H9 (cell line): ENCODE results near the gene UST. TPM values are rescaled to one million over a fixed set of nuclear protein-coding genes. Genes with fewer than 3 reads are reported as not detected.
A peak's percentile ranks its signal among the peaks of the same experiment; 100 is the strongest.

Source experiments
- DNase-seq: peaks from one replicate; pipeline ENCODE4 v3.0.0-alpha.2; 2017
- H2AFZ ChIP-seq: one replicate; pipeline ENCODE4 v1.6.1; 2013; ENCODE audit warnings: mild to moderate bottlenecking, low read length, control low read depth, moderate library complexity
- H2AK5ac ChIP-seq: 2 replicates; pipeline ENCODE4 v1.6.1; 2013; ENCODE audit warnings: low read length, control low read depth, mixed read lengths; ENCODE audit not compliant: insufficient read length
- H2BK120ac ChIP-seq: one replicate; pipeline ENCODE4 v1.6.1; 2013; ENCODE audit warnings: low read depth, mild to moderate bottlenecking, low read length, control low read depth, inconsistent platforms; ENCODE audit not compliant: poor library complexity, severe bottlenecking
- H2BK12ac ChIP-seq: 2 replicates; pipeline ENCODE4 v1.6.1; 2013; ENCODE audit warnings: low read length, control low read depth, mixed read lengths, low read depth; ENCODE audit not compliant: insufficient read length
- H2BK15ac ChIP-seq: 2 replicates; pipeline ENCODE4 v1.6.1; 2013; ENCODE audit warnings: low read depth, low read length, control low read depth
- H2BK20ac ChIP-seq: one replicate; pipeline ENCODE4 v1.6.1; 2013; ENCODE audit warnings: low read depth, mild to moderate bottlenecking, low read length, control low read depth, inconsistent platforms; ENCODE audit not compliant: poor library complexity, severe bottlenecking
- H2BK5ac ChIP-seq: 2 replicates; pipeline ENCODE4 v1.6.1; 2013; ENCODE audit warnings: low read length, control low read depth, mixed read lengths; ENCODE audit not compliant: insufficient read length
- H3K14ac ChIP-seq: 2 replicates; pipeline ENCODE4 v1.6.1; 2013; ENCODE audit warnings: low read length, control low read depth; ENCODE audit not compliant: insufficient read depth
- H3K18ac ChIP-seq: 2 replicates; pipeline ENCODE4 v1.6.1; 2013; ENCODE audit warnings: low read depth, mild to moderate bottlenecking, mixed read lengths, low read length, control low read depth; ENCODE audit not compliant: insufficient read length
- H3K23ac ChIP-seq: 2 replicates; pipeline ENCODE4 v1.6.1; 2013; ENCODE audit warnings: low read length, control low read depth, mixed read lengths, low read depth; ENCODE audit not compliant: insufficient read length
- H3K23me2 ChIP-seq: 2 replicates; pipeline ENCODE4 v1.6.1; 2013; ENCODE audit warnings: low read depth, mild to moderate bottlenecking, mixed read lengths, low read length, control low read depth; ENCODE audit not compliant: insufficient read length, poor library complexity, severe bottlenecking
- H3K27ac ChIP-seq: 2 replicates; pipeline ENCODE4 v1.5.1; 2013; ENCODE audit warnings: low read length, control low read depth, mixed read lengths, low read depth; ENCODE audit not compliant: insufficient read length
- H3K27me3 ChIP-seq: 2 replicates; pipeline ENCODE4 v1.6.1; 2013; ENCODE audit warnings: low read length, control low read depth, inconsistent platforms; ENCODE audit not compliant: insufficient read depth
- H3K4ac ChIP-seq: 2 replicates; pipeline ENCODE4 v1.6.1; 2013; ENCODE audit warnings: low read depth, mild to moderate bottlenecking, control low read depth, inconsistent platforms, low read length, moderate library complexity
- H3K4me1 ChIP-seq: 2 replicates; pipeline ENCODE4 v1.6.1; 2013; ENCODE audit warnings: low read length, control low read depth, inconsistent platforms; ENCODE audit not compliant: insufficient read depth
- H3K4me2 ChIP-seq: 2 replicates; pipeline ENCODE4 v1.6.1; 2013; ENCODE audit warnings: low read length, control low read depth, mixed read lengths; ENCODE audit not compliant: insufficient read length, insufficient read depth
- H3K56ac ChIP-seq: 2 replicates; pipeline ENCODE4 v1.6.1; 2013; ENCODE audit warnings: low read depth, mild to moderate bottlenecking, mixed read lengths, low read length, control low read depth; ENCODE audit not compliant: insufficient read length
- H3K79me1 ChIP-seq: 2 replicates; pipeline ENCODE4 v1.6.1; 2013; ENCODE audit warnings: low read depth, mild to moderate bottlenecking, moderate library complexity, low read length, control low read depth, inconsistent platforms; ENCODE audit not compliant: insufficient read depth, poor library complexity, severe bottlenecking
- H3K79me2 ChIP-seq: 2 replicates; pipeline ENCODE4 v1.6.1; 2013; ENCODE audit warnings: low read length, control low read depth, inconsistent platforms; ENCODE audit not compliant: insufficient read depth
- H3K9ac ChIP-seq: 2 replicates; pipeline ENCODE4 v1.6.1; 2013; ENCODE audit warnings: low read length, control low read depth, mixed read lengths; ENCODE audit not compliant: insufficient read length; ENCODE audit errors: extremely low read depth
- H3K9me3 ChIP-seq: one replicate; pipeline ENCODE4 v1.6.1; 2013; ENCODE audit warnings: low read depth, low read length, inconsistent platforms; ENCODE audit not compliant: control insufficient read depth
- H3T11ph ChIP-seq: one replicate; pipeline ENCODE4 v1.6.1; 2013; ENCODE audit warnings: mild to moderate bottlenecking, low read length, control low read depth, inconsistent platforms
- H4K20me1 ChIP-seq: one replicate; pipeline ENCODE4 v1.6.1; 2013; ENCODE audit not compliant: control insufficient read depth, insufficient read length, insufficient read depth
- H4K5ac ChIP-seq: 2 replicates; pipeline ENCODE4 v1.6.1; 2013; ENCODE audit warnings: low read depth, mild to moderate bottlenecking, mixed read lengths, low read length, control low read depth; ENCODE audit not compliant: insufficient read length
- H4K8ac ChIP-seq: replicated peaks from 2 replicates; pipeline ENCODE4 v1.6.1; 2013; ENCODE audit warnings: low read length, control low read depth, mixed read lengths, low read depth; ENCODE audit not compliant: insufficient read length
- H4K91ac ChIP-seq: 2 replicates; pipeline ENCODE4 v1.6.1; 2013; ENCODE audit warnings: low read depth, mild to moderate bottlenecking, moderate library complexity, mixed read lengths, low read length, control low read depth; ENCODE audit not compliant: insufficient read length
- H3K27ac Mint-ChIP-seq, 3 experiments: 2 replicates in 2 of 3; 3 replicates in 1 of 3; pipeline ENCODE4 v1.8.0; 2020 to 2021; ENCODE audit warnings: mixed read lengths in 3 of 3, mild to moderate bottlenecking in 1 of 3, moderate library complexity in 1 of 3
- H3K27me3 Mint-ChIP-seq: 2 replicates; pipeline ENCODE4 v1.8.0; 2021; ENCODE audit warnings: low read depth, mild to moderate bottlenecking, moderate library complexity, mixed read lengths
- H3K36me3 Mint-ChIP-seq, 3 experiments: 2 replicates in 2 of 3; 3 replicates in 1 of 3; pipeline ENCODE4 v1.8.0; 2020 to 2021; ENCODE audit warnings: low read depth in 3 of 3, mixed read lengths in 3 of 3; ENCODE audit not compliant: insufficient read depth in 1 of 3
- H3K4me1 Mint-ChIP-seq, 2 experiments: 2 replicates each; pipeline ENCODE4 v1.8.0; 2020; ENCODE audit warnings: mixed read lengths in 2 of 2
- H3K4me3 Mint-ChIP-seq, 2 experiments: 2 replicates in 1 of 2; 3 replicates in 1 of 2; pipeline ENCODE4 v1.8.0; 2020 to 2021; ENCODE audit warnings: mild to moderate bottlenecking in 2 of 2, mixed read lengths in 2 of 2, moderate library complexity in 1 of 2
- H3K9me3 Mint-ChIP-seq, 2 experiments: 2 replicates in 1 of 2; 3 replicates in 1 of 2; pipeline ENCODE4 v1.8.0; 2020; ENCODE audit warnings: mild to moderate bottlenecking in 2 of 2, mixed read lengths in 2 of 2, moderate library complexity in 1 of 2
- WGBS: extraction: QIAGEN DNeasy Blood & Tissue Kit; methylation state at CpG from one replicate; pipeline ENCODE4 v1.1.7; 2013; ENCODE audit warnings: missing lambda C conversion rate, low lambda C conversion rate, mixed read lengths; ENCODE audit not compliant: insufficient read length; ENCODE audit errors: extremely low coverage; 5-methylcytosine and 5-hydroxymethylcytosine counted together
- total RNA-seq: library from RNA; stranded (reverse); gene quantifications from 2 replicates; pipeline ENCODE4 v1.2.1, GENCODE V29; 2021
- TF ChIP-seq, protein P1 (sequence below): fragments of 200-600 bp; sonication (generic); conservative IDR thresholded peaks from 3 replicates; pipeline ENCODE4 v1.8.0; 2021; ENCODE audit warnings: antibody characterized with exemption, mild to moderate bottlenecking

Gene UST
- total RNA-seq, 1 experiment from 2014 or later = 14.4 TPM

DNA sequence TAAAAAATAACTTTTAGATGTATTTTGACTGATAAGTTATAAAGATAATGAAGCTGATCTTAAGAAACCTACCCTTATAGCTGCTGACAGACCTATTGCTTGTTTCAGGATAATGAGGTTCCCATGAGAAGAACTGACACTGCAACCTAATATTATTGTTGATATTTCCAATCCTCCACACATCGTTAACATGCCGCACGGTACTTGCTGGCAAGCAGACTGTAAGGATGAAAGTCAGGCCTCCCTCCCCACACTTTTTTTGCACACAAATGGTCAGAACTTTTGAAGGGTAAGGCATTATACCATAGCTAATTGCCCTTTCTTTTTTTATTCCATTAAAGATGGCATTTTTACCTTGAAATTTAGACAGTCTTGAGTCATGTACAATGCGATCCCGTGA lies 210.9 kb downstream of the UST start:
- TF ChIP-seq, protein P1, sequence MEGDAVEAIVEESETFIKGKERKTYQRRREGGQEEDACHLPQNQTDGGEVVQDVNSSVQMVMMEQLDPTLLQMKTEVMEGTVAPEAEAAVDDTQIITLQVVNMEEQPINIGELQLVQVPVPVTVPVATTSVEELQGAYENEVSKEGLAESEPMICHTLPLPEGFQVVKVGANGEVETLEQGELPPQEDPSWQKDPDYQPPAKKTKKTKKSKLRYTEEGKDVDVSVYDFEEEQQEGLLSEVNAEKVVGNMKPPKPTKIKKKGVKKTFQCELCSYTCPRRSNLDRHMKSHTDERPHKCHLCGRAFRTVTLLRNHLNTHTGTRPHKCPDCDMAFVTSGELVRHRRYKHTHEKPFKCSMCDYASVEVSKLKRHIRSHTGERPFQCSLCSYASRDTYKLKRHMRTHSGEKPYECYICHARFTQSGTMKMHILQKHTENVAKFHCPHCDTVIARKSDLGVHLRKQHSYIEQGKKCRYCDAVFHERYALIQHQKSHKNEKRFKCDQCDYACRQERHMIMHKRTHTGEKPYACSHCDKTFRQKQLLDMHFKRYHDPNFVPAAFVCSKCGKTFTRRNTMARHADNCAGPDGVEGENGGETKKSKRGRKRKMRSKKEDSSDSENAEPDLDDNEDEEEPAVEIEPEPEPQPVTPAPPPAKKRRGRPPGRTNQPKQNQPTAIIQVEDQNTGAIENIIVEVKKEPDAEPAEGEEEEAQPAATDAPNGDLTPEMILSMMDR = no peak
- H3K27ac Mint-ChIP-seq = 0 out of 7 replicates have a peak overlapping the region, but pooled peaks of 1 of the 3 experiments have one; percentile 65
- no peak overlapping the region for H2BK15ac ChIP-seq

More for the DNA sequence above, 210.9 kb downstream of the UST start:
- no peak overlapping the region for H3K14ac ChIP-seq
- no CpG with 5 or more reads among the region's 5 CpGs for WGBS
- peaks cover 22 to 33% of the 10 kb centered on the region in 2 experiments for H3K4me1 Mint-ChIP-seq
- H2BK5ac ChIP-seq = no peak overlapping the region
- no peak overlapping the region for H3K4ac ChIP-seq
- H2BK20ac ChIP-seq = no peak overlapping the region
- H3K4me3 Mint-ChIP-seq = no peak overlapping the region
- no peak overlapping the region for H4K5ac ChIP-seq
- H3K4me1 ChIP-seq = peaks cover 5% of the 10 kb centered on the region; the same call in 1 of the 2 replicates
- no peak overlapping the region for H3K9ac ChIP-seq
- H4K8ac ChIP-seq = no peak overlapping the region
- no peak overlapping the region for H2AFZ ChIP-seq
- no peaks in the 10 kb centered on the region for H3K79me1 ChIP-seq
- H3K27me3 ChIP-seq = no peaks in the 10 kb centered on the region
- DNase-seq = no peak
- H3K36me3 Mint-ChIP-seq = peaks cover 19 to 23% (median 20%) of the 10 kb centered on the region in 3 experiments
- H3T11ph ChIP-seq = no peak overlapping the region
- no peaks in the 10 kb centered on the region for H3K23me2 ChIP-seq
- no peak overlapping the region for H2AK5ac ChIP-seq
- no peak overlapping the region for H3K27ac ChIP-seq
- no peaks in the 10 kb centered on the region; the same call in 1 of the 2 replicates for H3K27me3 Mint-ChIP-seq
- no peak overlapping the region for H3K18ac ChIP-seq
- H4K91ac ChIP-seq = no peak overlapping the region
- H3K79me2 ChIP-seq = no peaks in the 10 kb centered on the region
- no peak overlapping the region for H3K4me2 ChIP-seq
- H2BK12ac ChIP-seq = no peak overlapping the region
- H3K9me3 Mint-ChIP-seq = peaks cover 9 to 10% of the 10 kb centered on the region in 2 experiments
- H2BK120ac ChIP-seq = no peak overlapping the region
- no peaks in the 10 kb centered on the region for H3K9me3 ChIP-seq
- no peaks in the 10 kb centered on the region for H4K20me1 ChIP-seq
- no peak overlapping the region for H3K56ac ChIP-seq
- no peak overlapping the region for H3K23ac ChIP-seq
